GM13977 (cell line): ENCODE data around the gene RIT2.

Experiments used
- DNase-seq: peaks from one replicate; pipeline ENCODE4 v3.0.0; 2012; ENCODE audit warnings: low spot score
- CTCF ChIP-seq: IDR thresholded peaks from 2 replicates; pipeline ENCODE4 v1.5.1; 2012; ENCODE audit warnings: mild to moderate bottlenecking, control low read depth; ENCODE audit not compliant: insufficient read depth; ENCODE audit errors: extremely low read depth, missing control alignments
- in situ Hi-C: fragments of 300-500 bp; cut with MboI; formaldehyde crosslinking; loops from one replicate; pipeline ENCODE4 v1.12.0; 2022; ENCODE audit warnings: low sequenced_read_pairs, low pct_unique_long_range_greater_than_20kb, mixed read lengths, inconsistent platforms; ENCODE audit not compliant: unreplicated experiment

Gene RIT2

GRCh38 chr18:43031169-43031568 lies 84.3 kb downstream of the RIT2 start:
- in situ Hi-C loops = no loop called here
- TF ChIP-seq CTCF = no peak
- no peak for DNase-seq

DNA sequence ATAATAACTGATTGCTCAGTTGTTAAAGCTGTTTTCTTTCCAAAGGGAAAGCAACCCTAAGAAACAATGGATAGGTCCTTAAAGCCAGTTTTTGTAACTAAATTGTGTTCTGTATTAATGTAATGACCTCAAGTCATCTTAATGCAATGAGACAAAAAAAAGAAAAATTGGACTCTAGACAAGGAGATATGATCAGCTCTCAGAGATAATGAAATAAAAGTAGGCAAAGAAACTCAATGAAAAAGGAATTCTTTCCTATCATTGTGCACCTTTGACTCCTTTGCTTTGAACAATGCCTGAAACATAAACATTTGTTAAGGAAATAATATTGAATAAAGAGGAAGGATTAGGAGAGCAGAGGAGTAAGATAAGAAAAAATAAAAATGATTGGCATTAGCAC lies 86.1 kb downstream of the RIT2 start:
- in situ Hi-C loops = no loop called here
- no peak for DNase-seq
- TF ChIP-seq CTCF = no peak

DNA sequence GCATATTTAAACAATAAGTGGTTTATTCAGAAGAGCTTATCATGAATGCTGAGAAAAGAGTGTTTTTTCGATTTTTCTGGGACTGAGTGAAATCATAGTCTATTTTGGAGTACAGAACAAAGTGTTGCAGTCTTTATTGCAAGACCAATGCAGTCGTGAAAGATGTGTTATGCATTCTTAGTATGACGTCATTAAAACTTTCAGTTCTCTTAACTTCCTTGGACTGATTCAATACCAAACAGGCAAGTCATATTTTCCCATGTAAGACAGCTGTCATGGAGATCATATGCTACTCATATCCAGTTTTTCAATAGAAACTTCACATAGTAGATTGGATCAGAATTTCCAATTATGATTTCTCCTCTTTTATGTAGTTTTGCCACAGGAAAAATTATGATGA lies 92.6 kb downstream of the RIT2 start:
- DNase-seq = no peak
- in situ Hi-C loops = no loop called here
- no peak for TF ChIP-seq CTCF

DNA sequence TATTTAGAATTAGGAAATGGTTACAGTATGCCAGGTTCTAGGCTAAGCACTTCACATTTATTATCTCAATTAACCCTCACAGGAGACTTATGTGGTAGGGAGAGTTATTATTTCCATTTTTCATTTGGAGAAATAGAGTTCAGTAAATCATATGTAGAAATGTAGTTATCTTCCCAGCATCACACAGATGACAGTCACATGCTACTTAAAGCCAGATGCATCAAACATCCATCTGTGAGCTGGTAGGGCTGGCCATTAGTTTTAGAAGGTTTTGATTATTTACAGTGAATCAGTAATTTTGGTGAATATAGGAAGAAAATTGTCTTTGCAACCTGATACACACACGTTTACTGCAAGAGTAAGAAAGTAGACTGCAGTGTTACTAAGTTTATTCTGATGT lies 97.9 kb downstream of the RIT2 start:
- in situ Hi-C loops = no loop called here
- TF ChIP-seq CTCF = no peak
- DNase-seq = no peak

DNA sequence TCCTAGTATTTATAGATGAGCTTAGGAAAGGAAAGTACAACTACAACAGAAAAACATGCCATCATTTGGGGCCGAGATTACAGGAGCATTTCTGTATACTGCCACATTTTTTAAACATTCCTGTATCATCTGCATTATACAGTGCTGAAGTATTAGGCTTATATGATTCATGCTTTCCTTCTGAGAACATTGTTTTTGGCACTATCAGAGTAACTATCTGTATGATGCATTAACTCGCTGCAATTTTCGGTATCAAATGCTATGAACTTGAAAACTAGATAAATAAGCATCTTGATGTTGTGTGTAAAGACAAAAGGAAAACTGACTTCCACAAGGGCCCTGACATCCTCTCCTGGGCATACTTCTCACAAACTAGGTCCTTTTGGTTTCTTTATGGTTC lies 102.0 kb downstream of the RIT2 start:
- TF ChIP-seq CTCF = no peak
- in situ Hi-C loops = no loop called here
- DNase-seq = no peak

GRCh38 chr18:43012951-43013350 lies 102.5 kb downstream of the RIT2 start:
- TF ChIP-seq CTCF = no peak
- in situ Hi-C loops = no loop called here
- DNase-seq = no peak

GRCh38 chr18:43010611-43011010 lies 104.9 kb downstream of the RIT2 start:
- DNase-seq = no peak
- in situ Hi-C loops = no loop called here
- no peak for TF ChIP-seq CTCF
